ENCODE results near the gene SPTBN1. TPM values are rescaled to one million over a fixed set of nuclear protein-coding genes. Genes with fewer than 3 reads are reported as not detected.
A peak's percentile ranks its signal among the peaks of the same experiment; 100 is the strongest.

The SPTBN1 gene
- total and polyA plus RNA-seq, 9 of the 15 experiments (the other 6 are each of a cell fraction or from before 2014, with no cell fraction given) = 8.9 to 66.8 (median 31.4) TPM

DNA sequence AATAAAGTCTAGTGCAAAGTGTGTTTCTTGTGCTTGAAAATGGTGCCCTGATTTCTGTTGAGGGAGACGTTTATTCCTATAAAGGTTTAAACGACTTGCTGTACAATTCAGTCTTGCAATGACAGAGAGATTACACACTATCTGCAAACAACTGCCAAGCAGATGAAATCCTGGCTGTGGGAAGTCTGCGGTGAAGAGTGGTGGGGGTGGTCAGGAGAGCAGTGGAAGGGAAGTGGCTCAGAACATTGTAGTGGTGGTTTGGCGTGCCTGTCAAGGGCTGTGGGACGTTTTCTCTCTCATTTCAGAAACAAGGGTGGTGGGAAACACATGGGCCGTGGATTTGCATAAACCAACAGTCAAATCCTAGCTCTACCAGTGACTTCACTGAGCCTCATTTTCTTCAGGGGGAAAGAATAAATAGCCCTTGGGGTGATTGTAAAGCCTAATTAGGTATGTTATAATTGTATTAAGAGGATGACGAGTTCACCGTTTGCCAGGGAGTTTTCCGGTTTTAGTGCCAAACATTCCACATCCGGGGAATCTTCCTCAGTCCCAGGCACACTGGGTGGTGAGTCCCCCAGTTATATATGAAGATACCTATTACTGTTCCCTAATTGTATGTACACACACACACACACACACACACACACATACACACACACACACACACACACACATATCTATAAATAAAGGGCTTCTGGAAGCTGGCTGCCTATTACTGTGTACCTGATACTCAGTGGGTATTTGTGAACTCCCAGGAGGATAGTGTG is 115.0 kb downstream of the SPTBN1 start (continued):
- TF ChIP-seq, protein P1, sequence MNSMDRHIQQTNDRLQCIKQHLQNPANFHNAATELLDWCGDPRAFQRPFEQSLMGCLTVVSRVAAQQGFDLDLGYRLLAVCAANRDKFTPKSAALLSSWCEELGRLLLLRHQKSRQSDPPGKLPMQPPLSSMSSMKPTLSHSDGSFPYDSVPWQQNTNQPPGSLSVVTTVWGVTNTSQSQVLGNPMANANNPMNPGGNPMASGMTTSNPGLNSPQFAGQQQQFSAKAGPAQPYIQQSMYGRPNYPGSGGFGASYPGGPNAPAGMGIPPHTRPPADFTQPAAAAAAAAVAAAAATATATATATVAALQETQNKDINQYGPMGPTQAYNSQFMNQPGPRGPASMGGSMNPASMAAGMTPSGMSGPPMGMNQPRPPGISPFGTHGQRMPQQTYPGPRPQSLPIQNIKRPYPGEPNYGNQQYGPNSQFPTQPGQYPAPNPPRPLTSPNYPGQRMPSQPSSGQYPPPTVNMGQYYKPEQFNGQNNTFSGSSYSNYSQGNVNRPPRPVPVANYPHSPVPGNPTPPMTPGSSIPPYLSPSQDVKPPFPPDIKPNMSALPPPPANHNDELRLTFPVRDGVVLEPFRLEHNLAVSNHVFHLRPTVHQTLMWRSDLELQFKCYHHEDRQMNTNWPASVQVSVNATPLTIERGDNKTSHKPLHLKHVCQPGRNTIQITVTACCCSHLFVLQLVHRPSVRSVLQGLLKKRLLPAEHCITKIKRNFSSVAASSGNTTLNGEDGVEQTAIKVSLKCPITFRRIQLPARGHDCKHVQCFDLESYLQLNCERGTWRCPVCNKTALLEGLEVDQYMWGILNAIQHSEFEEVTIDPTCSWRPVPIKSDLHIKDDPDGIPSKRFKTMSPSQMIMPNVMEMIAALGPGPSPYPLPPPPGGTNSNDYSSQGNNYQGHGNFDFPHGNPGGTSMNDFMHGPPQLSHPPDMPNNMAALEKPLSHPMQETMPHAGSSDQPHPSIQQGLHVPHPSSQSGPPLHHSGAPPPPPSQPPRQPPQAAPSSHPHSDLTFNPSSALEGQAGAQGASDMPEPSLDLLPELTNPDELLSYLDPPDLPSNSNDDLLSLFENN (IDR thresholded peaks at IDR 0.05; ENCODE audit: low read depth in 2 of 2, low read length in 2 of 2) = peak in 1 of 2 experiments; percentile 20; a peak in 1 of 4 replicates
- TF ChIP-seq SIN3A (IDR thresholded peaks at IDR 0.05; ENCODE audit: borderline replicate concordance in 2 of 2, control insufficient read depth in 1 of 2, low read depth in 2 of 2, low read length in 2 of 2) (no peak), ZNF644 (tag; IDR thresholded peaks at IDR 0.05; ENCODE audit: low read depth) (0 out of 2 replicates have a peak, but pooled peaks have one; percentile 39), PHB2 (IDR thresholded peaks at IDR 0.05; ENCODE audit: low read depth) (no peak), ZBTB8A (IDR thresholded peaks at IDR 0.05; ENCODE audit: partially characterized antibody) (no peak), CREB1 (IDR thresholded peaks at IDR 0.05) (no peak), CREB1 (CRISPR knock-in tag; IDR thresholded peaks at IDR 0.05) (no peak), BRCA1 (IDR thresholded peaks at IDR 0.05) (no peak), BRCA1 (CRISPR knock-in tag; IDR thresholded peaks at IDR 0.05) (no peak), ZNF77 (CRISPR knock-in tag; IDR thresholded peaks at IDR 0.05) (no peak), FOSL1 (tag; conservative IDR thresholded peaks at IDR 0.05) (peak; percentile 45; the same call in 1 of the 2 replicates), TFAP4 (CRISPR knock-in tag; IDR thresholded peaks at IDR 0.05; ENCODE audit: borderline replicate concordance) (no peak), NR1H2 (CRISPR knock-in tag; IDR thresholded peaks at IDR 0.05) (no peak), NCOR1 (IDR thresholded peaks at IDR 0.05) (peak; percentile 73), AFF1 (IDR thresholded peaks at IDR 0.05; ENCODE audit: low read depth in 1 of 2, partially characterized antibody in 2 of 2) (peak in 1 of 2 experiments; percentile 66), HNRNPLL (IDR thresholded peaks at IDR 0.05; ENCODE audit: low read depth, low read length, poor library complexity, severe bottlenecking) (no peak), FOS (IDR thresholded peaks at IDR 0.05; ENCODE audit: extremely low read depth, insufficient read length) (no peak), DACH1 (IDR thresholded peaks at IDR 0.05; ENCODE audit: partially characterized antibody) (no peak), FOXJ3 (CRISPR knock-in tag; IDR thresholded peaks at IDR 0.05) (no peak), ZNF507 (tag; conservative IDR thresholded peaks at IDR 0.05) (no peak), LEF1 (IDR thresholded peaks at IDR 0.05) (peak; percentile 67; the same call in 1 of the 2 replicates)

Data from K562 (cell line).